Activated CD8-positive, alpha-beta memory T cell treated with anti-CD3 and anti-CD28 coated beads, Interleukin-2, amount 50 U/mL, for 4 hours (primary cell): ENCODE measurements around the gene ZNRF3.
"Not testable (repeated sequence)": the region's sequence is repeated elsewhere in the genome, so short reads cannot be mapped to it uniquely, and the experiment has no call there.

Experiments used
- DNase-seq: peaks from one replicate; pipeline ENCODE4 v3.0.0-alpha.2; 2020

ZNRF3 gene

DNA sequence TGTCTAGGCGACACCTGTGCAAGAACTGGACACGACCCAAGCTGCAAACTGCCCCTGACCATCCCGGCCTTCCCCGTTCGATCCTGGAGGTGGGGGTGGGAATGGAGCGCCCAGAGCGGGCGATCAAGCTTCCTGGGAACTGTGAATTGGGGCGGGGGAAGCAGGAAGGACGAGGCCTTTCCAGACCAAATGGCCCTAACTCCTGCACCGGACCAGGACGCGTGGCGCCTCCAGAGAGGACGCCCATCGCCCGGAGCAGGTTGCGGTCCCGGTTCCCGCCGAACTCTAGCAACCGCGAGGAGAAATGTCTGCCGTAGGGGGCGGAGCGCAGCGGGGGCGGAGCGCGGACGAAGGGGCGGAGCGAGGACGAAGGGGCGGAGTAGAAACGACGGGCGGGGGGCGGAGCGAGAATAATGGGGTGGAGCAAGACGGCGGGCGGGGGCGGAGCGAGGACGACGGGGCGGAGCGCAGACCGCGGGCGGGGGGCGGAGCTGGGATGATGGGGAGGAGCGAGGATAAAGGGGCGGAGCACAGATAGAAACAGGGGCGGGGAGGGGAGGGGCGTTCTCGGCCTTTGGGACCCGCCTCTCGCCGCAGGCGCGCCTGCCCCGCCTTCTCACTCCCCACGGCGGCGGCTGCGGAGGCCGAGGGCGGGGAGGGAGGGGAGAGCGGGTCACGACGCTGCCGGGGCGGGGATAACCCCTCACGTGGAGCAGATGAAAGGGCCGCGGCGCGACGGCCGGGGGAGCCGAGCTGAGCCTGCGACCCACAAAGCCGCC, at the start of gene ZNRF3:
Gene ZNRF3 (plus strand): TSS at position 695 of the 779 bp plus-strand sequence. CDS start 195 bp downstream, outside the sequence.
- peak; percentile 87 for DNase-seq

GRCh38 chr22:28835630-28836189, 47.7 kb upstream of the ZNRF3 start:
- no peak for DNase-seq

GRCh38 chr22:28837640-28838039, 45.7 kb upstream of the ZNRF3 start:
- no peak for DNase-seq

DNA sequence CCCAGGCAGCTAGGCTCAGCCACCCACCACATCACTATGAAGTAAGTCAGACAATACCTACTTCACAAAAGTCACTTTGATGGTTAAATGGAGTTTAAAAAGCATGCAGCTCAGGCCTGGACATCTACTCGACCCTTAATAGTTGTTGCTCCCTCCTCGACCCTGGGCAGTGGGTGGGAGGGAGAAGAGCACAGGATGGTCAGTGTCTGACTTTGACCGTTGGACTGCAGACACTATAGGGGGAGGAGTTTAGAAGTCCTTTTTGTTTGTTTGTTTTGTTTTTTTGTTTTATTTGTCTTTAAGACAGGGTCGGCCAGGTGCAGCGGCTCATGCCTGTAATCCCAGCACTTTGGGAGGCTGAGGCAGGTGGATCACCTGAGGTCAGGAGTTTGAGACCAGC, 44.4 kb upstream of the ZNRF3 start:
- no peak for DNase-seq

- no peak for DNase-seq
These were observed 42.3 kb upstream of the ZNRF3 start for GRCh38 chr22:28841111-28841510.

- DNase-seq = no peak
These were observed 39.7 kb upstream of the ZNRF3 start for GRCh38 chr22:28843633-28844032.

- DNase-seq = not testable (repeated sequence)
These were observed 39.1 kb upstream of the ZNRF3 start for GRCh38 chr22:28844277-28844676.

DNA sequence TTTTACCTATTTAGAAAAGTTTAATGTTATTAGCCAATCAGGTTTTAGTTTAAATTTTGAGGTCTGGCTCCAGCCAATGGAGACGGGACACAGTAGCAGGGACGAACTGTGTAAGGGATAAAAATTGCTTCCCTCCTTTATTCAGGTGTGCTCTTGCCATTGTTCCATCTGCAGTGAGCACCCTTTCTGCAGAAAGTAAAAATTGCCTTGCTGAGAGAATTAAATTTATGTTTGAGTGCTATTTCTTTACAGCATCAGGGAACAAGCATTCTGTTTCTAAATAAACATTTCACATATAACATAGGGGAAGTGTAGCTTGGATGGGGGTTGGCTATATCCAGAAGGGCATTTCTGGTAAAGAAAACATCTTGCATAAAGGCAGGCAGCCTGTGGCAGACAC, 36.4 kb upstream of the ZNRF3 start:
- DNase-seq = no peak

DNA sequence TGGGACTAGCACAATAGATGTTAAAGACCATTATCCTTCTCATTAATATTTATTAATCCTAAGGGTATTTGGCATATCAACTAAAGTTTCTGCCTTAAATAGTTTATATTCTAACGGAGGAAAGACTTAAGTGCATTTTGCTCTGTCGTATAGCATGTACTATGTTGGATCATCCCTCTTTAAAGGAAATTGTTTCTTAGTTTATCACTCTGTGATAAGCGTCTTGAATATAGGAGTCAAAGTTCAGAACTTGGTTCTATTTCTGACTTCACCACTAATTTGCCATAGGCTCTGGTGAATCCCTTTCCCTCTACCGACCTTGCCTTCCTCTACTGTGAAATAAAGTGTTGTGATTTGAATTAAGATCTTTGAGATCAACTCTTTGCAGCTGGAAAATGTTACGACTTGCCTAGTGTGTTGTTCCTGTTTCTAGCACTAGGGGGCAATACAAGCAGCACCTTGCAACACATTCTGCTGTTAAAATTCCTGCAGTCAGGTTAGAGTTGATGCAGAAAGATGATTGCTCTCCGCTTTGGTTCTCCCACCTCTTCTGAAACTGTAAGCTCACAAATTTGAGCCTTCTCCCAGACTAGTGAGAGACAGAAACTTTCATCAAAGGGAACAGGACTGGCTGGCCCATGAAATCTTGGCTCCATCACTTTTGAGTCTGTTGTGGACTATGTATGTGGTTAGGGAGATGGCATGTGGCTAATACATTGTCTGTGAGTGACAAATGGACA, 27.8 kb upstream of the ZNRF3 start:
- DNase-seq = peak; percentile 34

DNA sequence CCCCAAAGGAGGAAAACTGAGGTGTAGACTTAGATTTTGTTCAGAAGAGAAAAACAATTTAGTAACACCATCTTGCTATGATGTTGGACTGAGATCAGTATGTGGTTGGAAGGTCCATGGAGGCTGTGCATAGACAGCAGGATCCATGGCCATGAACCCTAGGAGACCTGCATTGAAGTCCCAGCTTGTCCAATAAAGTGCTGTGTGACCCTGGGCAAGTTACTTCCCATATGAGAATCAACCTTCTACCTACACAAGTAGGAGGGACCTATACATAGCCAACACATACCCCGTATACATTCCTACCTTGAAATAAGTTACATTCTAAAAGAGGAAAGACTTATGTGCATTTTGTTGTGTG, 27.3 kb upstream of the ZNRF3 start:
- no peak for DNase-seq

- DNase-seq = no peak
These were observed 26.1 kb upstream of the ZNRF3 start for GRCh38 chr22:28857288-28857687.

- no peak for DNase-seq
These were observed 18.3 kb upstream of the ZNRF3 start for GRCh38 chr22:28864878-28865596.

GRCh38 chr22:28867191-28867590, 16.2 kb upstream of the ZNRF3 start:
- DNase-seq = no peak

GRCh38 chr22:28868389-28868788, 15.0 kb upstream of the ZNRF3 start:
- DNase-seq = not testable (repeated sequence)

DNA sequence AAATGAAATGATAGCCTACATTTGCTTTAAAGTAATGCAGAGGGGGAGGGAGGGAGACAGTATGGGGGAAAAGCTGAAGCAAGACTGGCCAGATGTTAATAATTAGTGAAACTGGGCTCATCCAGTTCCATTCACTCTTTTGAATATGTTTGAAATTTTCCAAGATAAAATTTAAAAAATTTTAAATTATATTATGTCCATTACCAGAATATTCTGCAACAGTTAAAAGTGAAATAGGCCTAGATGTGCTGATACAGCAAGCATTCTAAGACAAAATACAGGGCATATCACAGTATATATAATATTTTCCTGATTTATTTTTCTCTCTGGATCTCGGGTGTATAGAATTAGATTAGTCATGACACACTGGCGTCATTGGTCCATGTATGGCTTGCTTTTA, 13.6 kb upstream of the ZNRF3 start:
- no peak for DNase-seq

DNA sequence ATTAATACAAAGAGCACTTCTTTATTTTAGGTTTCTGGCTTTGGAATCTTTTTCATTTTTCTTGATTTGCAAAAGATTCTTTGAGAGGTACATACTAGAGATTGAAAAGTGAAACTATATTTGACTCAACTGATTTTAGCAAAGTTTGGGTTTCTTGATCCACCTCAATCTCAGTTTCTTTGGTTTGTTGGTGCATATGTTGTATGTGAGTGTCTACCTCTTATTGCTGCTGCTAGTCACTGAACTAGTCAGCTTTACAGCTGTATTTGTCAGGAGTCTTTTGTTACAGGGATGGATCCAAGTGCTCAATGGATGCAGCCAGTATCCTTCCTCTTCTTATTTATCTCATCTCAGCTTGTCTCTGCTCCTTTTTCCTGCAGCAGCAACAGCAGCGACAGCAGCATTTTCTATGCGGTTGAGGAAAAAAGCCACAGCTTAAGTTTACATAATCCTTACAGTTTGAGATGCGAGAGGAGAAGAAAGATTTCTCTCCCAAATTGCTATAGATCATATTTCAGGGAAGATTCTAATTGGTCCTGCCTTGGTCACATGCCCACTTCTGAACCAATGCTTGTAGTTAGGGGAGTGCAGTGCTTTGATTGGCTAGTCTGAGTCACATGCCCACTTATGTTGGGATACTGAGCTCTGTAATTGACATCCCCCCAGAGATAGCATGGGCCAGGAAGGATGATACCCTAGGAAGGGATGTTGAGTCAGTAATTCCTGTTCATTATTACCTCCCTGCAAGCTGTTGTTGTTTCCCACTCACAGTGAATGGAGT, 10.0 kb upstream of the ZNRF3 start:
- no peak for DNase-seq

DNA sequence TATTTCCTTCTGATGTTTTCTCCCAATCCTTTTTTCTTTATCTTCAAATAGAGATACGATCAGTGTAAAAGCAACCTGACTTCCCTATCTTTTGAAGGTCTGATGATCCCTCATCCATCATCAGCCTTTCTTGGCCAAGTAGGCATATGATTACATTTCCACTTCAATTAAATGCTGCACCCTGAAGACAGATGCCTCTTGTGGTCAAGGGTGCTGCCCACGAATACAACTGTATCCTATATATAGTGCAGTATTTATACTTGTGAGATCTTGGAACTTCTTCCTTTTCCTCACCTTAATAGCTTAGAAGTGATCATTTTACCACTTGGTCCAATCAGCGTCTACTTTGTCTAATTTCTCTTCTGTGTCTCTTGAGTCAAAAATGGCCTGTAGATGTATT, 9.3 kb upstream of the ZNRF3 start:
- no peak for DNase-seq

- no peak for DNase-seq
These were observed 8.5 kb upstream of the ZNRF3 start for GRCh38 chr22:28874811-28875320.

DNA sequence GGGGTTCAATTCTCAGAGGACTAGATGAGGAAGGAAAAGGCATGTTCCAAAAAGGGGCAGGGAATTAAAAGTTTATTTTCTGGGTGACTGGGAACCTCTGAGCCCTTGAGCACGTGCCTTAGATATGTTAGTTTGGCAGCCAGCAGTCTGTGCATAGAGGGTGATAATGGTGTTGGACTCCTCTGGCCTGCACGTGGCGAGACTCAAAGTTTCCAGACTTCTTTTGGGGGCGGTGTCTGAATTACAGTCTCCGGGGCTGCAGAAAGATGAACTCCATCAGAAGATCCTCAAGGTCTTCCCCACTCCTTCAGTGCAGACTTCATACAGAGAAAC, 861 bp upstream of the ZNRF3 start:
- DNase-seq = peak; percentile 43

GRCh38 chr22:28883657-28883916, 215 bp downstream of the ZNRF3 start:
- DNase-seq = no peak

DNA sequence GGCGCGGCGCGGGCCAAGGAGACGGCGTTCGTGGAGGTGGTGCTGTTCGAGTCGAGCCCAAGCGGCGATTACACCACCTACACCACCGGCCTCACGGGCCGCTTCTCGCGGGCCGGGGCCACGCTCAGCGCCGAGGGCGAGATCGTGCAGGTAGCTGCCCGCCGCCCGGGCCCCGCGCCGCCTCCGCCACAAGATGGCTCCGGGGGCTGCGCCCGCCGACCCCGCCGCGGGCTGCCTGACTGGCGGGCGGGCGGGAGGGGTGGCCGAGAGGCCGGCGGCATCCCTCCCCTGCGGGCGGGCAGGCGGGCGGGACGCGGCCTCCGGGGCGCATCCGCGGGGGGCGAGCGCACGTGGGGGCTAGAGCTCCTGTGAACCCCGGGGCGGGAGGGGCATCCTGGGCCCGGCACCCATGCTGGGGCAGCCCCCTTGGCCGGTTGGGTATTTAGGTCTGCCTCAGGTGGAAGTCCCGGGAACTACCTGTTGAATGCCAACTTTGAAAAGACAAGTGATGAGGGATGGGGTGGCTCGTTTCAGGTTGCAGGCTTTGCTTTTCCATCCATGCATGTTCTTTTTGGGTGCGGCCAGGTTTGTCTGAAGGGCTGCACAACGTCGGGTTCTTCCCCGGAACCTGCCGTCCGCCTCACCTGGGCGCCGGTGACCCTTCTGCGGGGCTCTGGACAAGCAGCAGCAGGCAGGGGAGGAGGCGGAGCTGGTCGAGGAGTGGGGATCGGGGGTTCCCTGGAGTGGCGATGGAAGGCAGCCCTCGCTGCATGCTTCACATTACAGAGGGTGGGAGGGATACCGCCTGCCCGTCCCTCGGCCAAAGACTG, 760 bp downstream of the ZNRF3 start:
- peak; percentile 44 for DNase-seq
